ENCODE data around the gene RNFT2. TPM values are rescaled to one million over a fixed set of nuclear protein-coding genes. Genes with fewer than 3 reads are reported as not detected.

Gene RNFT2
- total RNA-seq, 1 experiment from 2014 or later, result 29.5 TPM

DNA sequence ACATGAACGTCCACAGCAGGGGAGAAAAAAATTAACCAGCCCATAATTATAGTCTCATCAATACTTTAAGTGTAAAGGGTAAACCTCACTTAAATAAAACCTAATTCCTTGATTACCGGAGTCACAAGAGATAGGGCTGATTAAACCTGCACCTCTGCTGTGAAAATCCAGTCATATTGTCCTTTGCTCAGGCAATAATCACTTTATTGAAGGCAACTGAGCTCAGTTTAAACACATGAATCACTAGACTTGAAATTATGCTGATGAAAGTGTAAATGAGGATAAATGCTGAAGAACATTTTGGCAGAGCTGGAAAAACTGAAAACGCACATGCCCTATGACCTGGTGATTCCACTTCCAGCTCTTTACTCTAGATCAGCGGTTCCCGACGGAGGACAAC lies 149.8 kb downstream of the RNFT2 start:
- Histone ChIP-seq H2BK20ac (ENCODE audit: low read depth, low read length, poor library complexity, severe bottlenecking) (no peak overlapping the region), H3K23me2 (ENCODE audit: insufficient read length, low read depth, low read length, poor library complexity, severe bottlenecking) (no peaks in the 10 kb centered on the region), H3K18ac (ENCODE audit: insufficient read length, low read depth, low read length) (no peak overlapping the region), H2AFZ (ENCODE audit: low read length) (no peak overlapping the region), H3K56ac (ENCODE audit: insufficient read length, low read depth, low read length) (no peak overlapping the region), H3K4ac (ENCODE audit: low read depth, low read length) (no peak overlapping the region), H4K8ac (replicated peaks; ENCODE audit: insufficient read length, low read depth, low read length) (no peak overlapping the region), H3K79me1 (ENCODE audit: insufficient read depth, low read depth, low read length, poor library complexity, severe bottlenecking) (no peaks in the 10 kb centered on the region), H3K14ac (ENCODE audit: insufficient read depth, low read length) (no peak overlapping the region), H2BK12ac (ENCODE audit: insufficient read length, low read depth, low read length) (no peak overlapping the region), H3T11ph (ENCODE audit: low read length) (no peak overlapping the region), H3K9ac (ENCODE audit: extremely low read depth, insufficient read length, low read length) (no peak overlapping the region), H3K9me3 (ENCODE audit: control insufficient read depth, low read depth, low read length) (no peaks in the 10 kb centered on the region), H3K4me1 (ENCODE audit: insufficient read depth, low read length) (no peaks in the 10 kb centered on the region), H3K79me2 (ENCODE audit: insufficient read depth, low read length) (no peaks in the 10 kb centered on the region), H2BK5ac (ENCODE audit: insufficient read length, low read length) (no peak overlapping the region), H3K27me3 (ENCODE audit: insufficient read depth, low read length) (peaks cover 3% of the 10 kb centered on the region; the same call in 1 of the 2 replicates), H2BK15ac (ENCODE audit: low read depth, low read length) (no peak overlapping the region), H3K23ac (ENCODE audit: insufficient read length, low read depth, low read length) (no peak overlapping the region), H4K20me1 (ENCODE audit: control insufficient read depth, insufficient read depth, insufficient read length) (no peaks in the 10 kb centered on the region), H4K91ac (ENCODE audit: insufficient read length, low read depth, low read length) (no peak overlapping the region), H2BK120ac (ENCODE audit: low read depth, low read length, poor library complexity, severe bottlenecking) (no peak overlapping the region), H2AK5ac (ENCODE audit: insufficient read length, low read length) (no peak overlapping the region), H3K4me2 (ENCODE audit: insufficient read depth, insufficient read length, low read length) (no peak overlapping the region), H3K27ac (ENCODE audit: insufficient read length, low read depth, low read length) (no peak overlapping the region), H4K5ac (ENCODE audit: insufficient read length, low read depth, low read length) (no peak overlapping the region)
- Mint-ChIP-seq H3K27ac (no peak overlapping the region), H3K27me3 (ENCODE audit: low read depth) (peaks cover 57% of the 10 kb centered on the region), H3K4me3 (no peak overlapping the region), H3K9me3 (no peaks in the 10 kb centered on the region), H3K4me1 (peaks cover 2 to 6% of the 10 kb centered on the region in 2 experiments; a peak in 2 of 4 replicates), H3K36me3 (ENCODE audit: insufficient read depth in 1 of 3, low read depth in 3 of 3) (no peaks in the 10 kb centered on the region)
- TF ChIP-seq, protein P1, sequence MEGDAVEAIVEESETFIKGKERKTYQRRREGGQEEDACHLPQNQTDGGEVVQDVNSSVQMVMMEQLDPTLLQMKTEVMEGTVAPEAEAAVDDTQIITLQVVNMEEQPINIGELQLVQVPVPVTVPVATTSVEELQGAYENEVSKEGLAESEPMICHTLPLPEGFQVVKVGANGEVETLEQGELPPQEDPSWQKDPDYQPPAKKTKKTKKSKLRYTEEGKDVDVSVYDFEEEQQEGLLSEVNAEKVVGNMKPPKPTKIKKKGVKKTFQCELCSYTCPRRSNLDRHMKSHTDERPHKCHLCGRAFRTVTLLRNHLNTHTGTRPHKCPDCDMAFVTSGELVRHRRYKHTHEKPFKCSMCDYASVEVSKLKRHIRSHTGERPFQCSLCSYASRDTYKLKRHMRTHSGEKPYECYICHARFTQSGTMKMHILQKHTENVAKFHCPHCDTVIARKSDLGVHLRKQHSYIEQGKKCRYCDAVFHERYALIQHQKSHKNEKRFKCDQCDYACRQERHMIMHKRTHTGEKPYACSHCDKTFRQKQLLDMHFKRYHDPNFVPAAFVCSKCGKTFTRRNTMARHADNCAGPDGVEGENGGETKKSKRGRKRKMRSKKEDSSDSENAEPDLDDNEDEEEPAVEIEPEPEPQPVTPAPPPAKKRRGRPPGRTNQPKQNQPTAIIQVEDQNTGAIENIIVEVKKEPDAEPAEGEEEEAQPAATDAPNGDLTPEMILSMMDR (conservative IDR thresholded peaks at IDR 0.05), result no peak
- no CpG with 5 or more reads among the region's 6 CpGs for WGBS (ENCODE audit: extremely low coverage, insufficient read length, low lambda C conversion rate)
- DNase-seq, result no peak

Data from H9 (cell line).